GM19099 (cell line): ENCODE results near the gene CYP39A1.

ENCODE experiments used
- POLR2A ChIP-seq: IDR thresholded peaks from 3 replicates; pipeline ENCODE4 v1.6.1; 2011; ENCODE audit warnings: low read depth; ENCODE audit not compliant: insufficient read length; ENCODE audit errors: extremely low read depth

Gene CYP39A1

GRCh38 chr6:46517202-46517601, 135.4 kb downstream of the CYP39A1 start:
- no peak for TF ChIP-seq POLR2A

- TF ChIP-seq POLR2A, result no peak
These were observed 139.1 kb downstream of the CYP39A1 start for GRCh38 chr6:46513533-46513932.

- TF ChIP-seq POLR2A, result no peak
These were observed 141.3 kb downstream of the CYP39A1 start for GRCh38 chr6:46511320-46511719.

GRCh38 chr6:46510651-46511050, 142.0 kb downstream of the CYP39A1 start:
- no peak for TF ChIP-seq POLR2A

GRCh38 chr6:46509981-46510510, 142.6 kb downstream of the CYP39A1 start:
- no peak for TF ChIP-seq POLR2A

- TF ChIP-seq POLR2A, result no peak
These were observed 143.6 kb downstream of the CYP39A1 start for GRCh38 chr6:46509063-46509462.

- TF ChIP-seq POLR2A, result no peak
These were observed 145.2 kb downstream of the CYP39A1 start for GRCh38 chr6:46507426-46507825.

GRCh38 chr6:46505693-46506512, 146.7 kb downstream of the CYP39A1 start:
- TF ChIP-seq POLR2A, result no peak

- no peak for TF ChIP-seq POLR2A
These were observed 148.4 kb downstream of the CYP39A1 start for GRCh38 chr6:46504242-46504641.

GRCh38 chr6:46502486-46503119, 150.0 kb downstream of the CYP39A1 start:
- TF ChIP-seq POLR2A, result no peak

- TF ChIP-seq POLR2A, result no peak
These were observed 151.2 kb downstream of the CYP39A1 start for GRCh38 chr6:46501136-46502089.

GRCh38 chr6:46500382-46500781, 152.2 kb downstream of the CYP39A1 start:
- no peak for TF ChIP-seq POLR2A
